ENCODE measurements around the gene LZTS3. TPM values are rescaled to one million over a fixed set of nuclear protein-coding genes. Genes with fewer than 3 reads are reported as not detected.

Gene LZTS3
- total and polyA plus RNA-seq, 10 of the 15 experiments (the other 5 are each of a cell fraction or from before 2014, with no cell fraction given) = 0.03 to 0.90 (median 0.22) TPM

GRCh38 chr20:3168079-3168828 lies 5.1 kb downstream of the LZTS3 start (continued):
- TF ChIP-seq RFX5 (IDR thresholded peaks at IDR 0.05; ENCODE audit: low read depth, low read length) (no peak), MYC (IDR thresholded peaks at IDR 0.05; ENCODE audit: insufficient read depth, insufficient read length, insufficient replicate concordance, low read length, severe bottlenecking) (no peak), JUNB (IDR thresholded peaks at IDR 0.05) (no peak), POLR2AphosphoS5 (IDR thresholded peaks at IDR 0.05; ENCODE audit: low read length) (no peak), MTA3 (IDR thresholded peaks at IDR 0.05; ENCODE audit: borderline replicate concordance, low read length) (no peak), YBX1 (IDR thresholded peaks at IDR 0.05) (no peak), SP1 (IDR thresholded peaks at IDR 0.05; ENCODE audit: low read depth, low read length) (no peak), SIX5 (IDR thresholded peaks at IDR 0.05; ENCODE audit: low read depth, low read length, severe bottlenecking) (no peak), GABPA (IDR thresholded peaks at IDR 0.05; ENCODE audit: low read depth) (no peak), TCF7 (IDR thresholded peaks at IDR 0.05; ENCODE audit: borderline replicate concordance) (no peak)

- ChIA-PET POLR2A (no interaction called here), CTCF (no interaction called here), SMC1A (ENCODE audit: uncharacterized antibody, unreplicated experiment) (no interaction called here), RAD21 (ENCODE audit: unreplicated experiment) (no interaction called here)
- Histone ChIP-seq H3K79me2 (ENCODE audit: control insufficient read depth, insufficient read depth, low read length) (no peaks in the 10 kb centered on the region), H3K4me1 (ENCODE audit: control insufficient read depth, insufficient read depth, low read length) (no peaks in the 10 kb centered on the region), H3K4me3 (no peak overlapping the region), H3K9me3 (replicated peaks; ENCODE audit: control insufficient read depth, insufficient read depth, low read length) (no peaks in the 10 kb centered on the region), H3K9ac (ENCODE audit: control insufficient read depth, insufficient read depth, low read length) (no peak overlapping the region), H3K27ac (ENCODE audit: control insufficient read depth, insufficient read depth) (no peak overlapping the region), H2AFZ (ENCODE audit: control insufficient read depth, low read depth, low read length) (no peak overlapping the region), H3K36me3 (ENCODE audit: control insufficient read depth in 2 of 2, insufficient read depth in 2 of 2, low read length in 1 of 2) (no peaks in the 10 kb centered on the region), H4K20me1 (ENCODE audit: control insufficient read depth, insufficient read depth) (no peaks in the 10 kb centered on the region), H3K4me2 (ENCODE audit: control insufficient read depth, insufficient read depth) (no peak overlapping the region), H3K27me3 (replicated peaks in 1 of 2; ENCODE audit: control insufficient read depth in 2 of 2, insufficient read depth in 2 of 2, low read length in 1 of 2) (peaks cover 1 to 6% of the 10 kb centered on the region in 2 experiments; a peak in 3 of 4 replicates)
- 35% methylated on average over 19 of the region's 25 CpGs for WGBS (ENCODE audit: insufficient coverage, insufficient replicate concordance, low lambda C conversion rate, missing lambda C conversion rate)
- no TSS peak for BruUV-seq (replicated peaks)
- in situ Hi-C loops (cut with MboI) (no loop called here), intact Hi-C loops (cut with micrococcal nuclease; ENCODE audit: unreplicated experiment) (no loop called here)
- no peak for ATAC-seq
- no peak for TF ChIP-seq ZNF384 (IDR thresholded peaks at IDR 0.05; ENCODE audit: borderline replicate concordance, low read depth, low read length)
- no peak for TF ChIP-seq PAX5 (IDR thresholded peaks at IDR 0.05; ENCODE audit: borderline replicate concordance, low read depth, low read length)
- no peak for DNase-seq (ENCODE audit: low read depth, low spot score)
- FAIRE-seq = no peak
Observed at GRCh38 chr20:3167738-3168078, 5.6 kb downstream of the LZTS3 start.
